OCI-LY7 (cell line): ENCODE measurements around the gene RNF144B. TPM values are rescaled to one million over a fixed set of nuclear protein-coding genes. Genes with fewer than 3 reads are reported as not detected.

ENCODE experiments used
- BruUV-seq: library from RNA; stranded (reverse); fragments of 400-500 nt; replicated peaks from 2 replicates; lab custom pipeline; 2021; lab: Mats Ljungman, UMichigan
- CTCF ChIA-PET: fragments of 300-600 bp; sonication (Branson Sonifier 250); formaldehyde crosslinking; loops from one replicate; lab custom pipeline; 2022; ENCODE audit warnings: antibody characterized with exemption; ENCODE audit not compliant: unreplicated experiment; lab: Charles Lee
- POLR2A ChIA-PET: fragments of 300-600 bp; sonication (Branson Sonifier 250); formaldehyde crosslinking; loops from one replicate; lab custom pipeline; 2022; ENCODE audit warnings: antibody characterized with exemption; lab: Charles Lee
- DNase-seq: peaks from one replicate; pipeline ENCODE4 v3.0.0-alpha.2; 2015; ENCODE audit warnings: low spot score
- H2AFZ ChIP-seq: fragments of 200-600 bp; sonication (generic), shearing (Covaris generic); 2 replicates; pipeline ENCODE4 v1.6.1; 2014; ENCODE audit warnings: mild to moderate bottlenecking, antibody characterized with exemption, low read length, moderate library complexity
- H3K27ac ChIP-seq: fragments of 200-600 bp; sonication (generic); 2 replicates; pipeline ENCODE4 v1.5.1; 2014; ENCODE audit warnings: mixed run types, low read depth, mild to moderate bottlenecking, moderate library complexity, low read length, inconsistent platforms; ENCODE audit not compliant: poor library complexity, severe bottlenecking
- H3K36me3 ChIP-seq: fragments of 200-600 bp; sonication (generic); 2 replicates; pipeline ENCODE4 v1.6.1; 2014; ENCODE audit warnings: mild to moderate bottlenecking, antibody characterized with exemption, low read length, moderate library complexity, mixed read lengths; ENCODE audit not compliant: insufficient read depth
- H3K4me1 ChIP-seq: fragments of 200-600 bp; sonication (generic); 2 replicates; pipeline ENCODE4 v1.5.1; 2014; ENCODE audit warnings: mild to moderate bottlenecking, low read length; ENCODE audit not compliant: insufficient read depth, poor library complexity, severe bottlenecking
- H3K4me2 ChIP-seq: fragments of 200-600 bp; sonication (generic); 2 replicates; pipeline ENCODE4 v1.6.1; 2014; ENCODE audit warnings: mild to moderate bottlenecking, low read length
- H3K4me3 ChIP-seq: fragments of 200-600 bp; sonication (generic); 2 replicates; pipeline ENCODE4 v1.5.1; 2014; ENCODE audit warnings: mild to moderate bottlenecking, low read depth, low read length; ENCODE audit not compliant: poor library complexity, severe bottlenecking
- H3K79me2 ChIP-seq: fragments of 200-600 bp; sonication (generic); 2 replicates; pipeline ENCODE4 v1.6.1; 2016; ENCODE audit warnings: low read depth, mild to moderate bottlenecking, low read length, moderate library complexity, mixed read lengths; ENCODE audit not compliant: insufficient read depth
- H3K9me2 ChIP-seq: fragments of 200-600 bp; sonication (generic); 2 replicates; pipeline ENCODE4 v1.6.1; 2016; ENCODE audit warnings: mild to moderate bottlenecking, low read length, mixed read lengths; ENCODE audit not compliant: insufficient read depth
- H3K9me3 ChIP-seq: fragments of 200-600 bp; sonication (generic); 2 replicates; pipeline ENCODE4 v1.6.1; 2014; ENCODE audit warnings: mild to moderate bottlenecking, mixed run types, low read length, mixed read lengths
- H4K20me1 ChIP-seq: fragments of 200-600 bp; sonication (generic); 2 replicates; pipeline ENCODE4 v1.6.1; 2014; ENCODE audit warnings: mild to moderate bottlenecking, antibody characterized with exemption, low read length, moderate library complexity, mixed read lengths; ENCODE audit not compliant: insufficient read depth
- CTCF ChIP-seq: fragments of 200-600 bp; sonication (generic); conservative IDR thresholded peaks from 2 replicates; pipeline ENCODE4 v1.5.1; 2014; ENCODE audit warnings: mild to moderate bottlenecking, antibody characterized with exemption, low read length, moderate library complexity, mixed read lengths
- EZH2phosphoT487 ChIP-seq: fragments of 200-600 bp; sonication (generic); IDR thresholded peaks from 2 replicates; pipeline ENCODE4 v1.6.1; 2018; ENCODE audit warnings: low read depth, borderline replicate concordance, mild to moderate bottlenecking, mixed run types, antibody characterized with exemption, low read length, moderate library complexity, mixed read lengths
- intact Hi-C: fragments of 100-400 bp; cut with micrococcal nuclease; formaldehyde crosslinking; loops from one replicate; pipeline ENCODE4 v1.10.0; 2022; ENCODE audit not compliant: unreplicated experiment
- total RNA-seq, 2 experiments: library from RNA; depleted of rRNA in 1 of 2; stranded (reverse); fragments of >200 nt in 1 of 2; shearing (Covaris generic) in 1 of 2; gene quantifications; 2 replicates each; pipeline ENCODE4 v1.2.3, GENCODE V29; 2014 to 2022

RNF144B gene
- total RNA-seq, 2 experiments from 2014 or later = 83.4 to 151 TPM

- peaks cover 3% of the 10 kb centered on the region; the same call in 1 of the 2 replicates for H3K79me2 ChIP-seq
- H3K4me2 ChIP-seq = no peak overlapping the region
- BruUV-seq = no TSS peak
- H3K36me3 ChIP-seq = peaks cover 43% of the 10 kb centered on the region
- ChIA-PET POLR2A (interaction anchor here (1.1 kb wide), 1 partner anchor 11 kb away, joined by 3 read pairs; no protein-coding TSS in a partner anchor), CTCF (no interaction called here)
- H2AFZ ChIP-seq = no peak overlapping the region
- TF ChIP-seq EZH2phosphoT487 (no peak), CTCF (no peak)
- no peaks in the 10 kb centered on the region for H3K9me3 ChIP-seq
- no peaks in the 10 kb centered on the region for H3K9me2 ChIP-seq
- no peak overlapping the region for H3K4me3 ChIP-seq
- H3K27ac ChIP-seq = no peak overlapping the region
- no peaks in the 10 kb centered on the region for H4K20me1 ChIP-seq
- intact Hi-C loops = no loop called here
- no peak for DNase-seq
- peaks cover 6% of the 10 kb centered on the region for H3K4me1 ChIP-seq
Observed at GRCh38 chr6:18471232-18471964, 84.2 kb downstream of the RNF144B start.

GRCh38 chr6:18472941-18473340 lies 85.8 kb downstream of the RNF144B start:
- no peaks in the 10 kb centered on the region for H3K9me3 ChIP-seq
- H3K4me3 ChIP-seq = no peak overlapping the region
- peaks cover 28% of the 10 kb centered on the region for H3K36me3 ChIP-seq
- H3K79me2 ChIP-seq = no peaks in the 10 kb centered on the region
- intact Hi-C loops = no loop called here
- no peak for DNase-seq
- H3K4me2 ChIP-seq = no peak overlapping the region
- H2AFZ ChIP-seq = no peak overlapping the region
- no peaks in the 10 kb centered on the region for H3K9me2 ChIP-seq
- no peak overlapping the region for H3K27ac ChIP-seq
- H3K4me1 ChIP-seq = peaks cover 20% of the 10 kb centered on the region
- H4K20me1 ChIP-seq = no peaks in the 10 kb centered on the region
- ChIA-PET POLR2A (interaction anchor here (0.6 to 1.6 kb wide), 7 partner anchors 10 to 1591 kb away, joined by 3 to 5 read pairs (median 4); no protein-coding TSS in a partner anchor), CTCF (no interaction called here)
- TF ChIP-seq EZH2phosphoT487 (no peak), CTCF (no peak)
- BruUV-seq = no TSS peak

GRCh38 chr6:18473755-18474154 lies 86.6 kb downstream of the RNF144B start:
- H3K4me1 ChIP-seq = peaks cover 23% of the 10 kb centered on the region
- TF ChIP-seq CTCF (no peak), EZH2phosphoT487 (no peak)
- peaks cover 19% of the 10 kb centered on the region for H3K36me3 ChIP-seq
- no peak overlapping the region for H3K4me3 ChIP-seq
- no peak overlapping the region for H3K27ac ChIP-seq
- POLR2A ChIA-PET = interaction anchor here (0.6 to 1.6 kb wide), 6 partner anchors 9 to 754 kb away, joined by 3 to 4 read pairs (median 4); no protein-coding TSS in a partner anchor
- no peaks in the 10 kb centered on the region for H4K20me1 ChIP-seq
- H3K9me3 ChIP-seq = no peaks in the 10 kb centered on the region
- H3K9me2 ChIP-seq = no peaks in the 10 kb centered on the region; the same call in 1 of the 2 replicates
- H2AFZ ChIP-seq = no peak overlapping the region
- DNase-seq = no peak
- CTCF ChIA-PET = no interaction called here
- H3K4me2 ChIP-seq = no peak overlapping the region
- H3K79me2 ChIP-seq = no peaks in the 10 kb centered on the region
- intact Hi-C loops = no loop called here
- TSS peak; percentile 3 for BruUV-seq
